Measurements from ENCODE around the gene REXO5.

Gene REXO5

DNA sequence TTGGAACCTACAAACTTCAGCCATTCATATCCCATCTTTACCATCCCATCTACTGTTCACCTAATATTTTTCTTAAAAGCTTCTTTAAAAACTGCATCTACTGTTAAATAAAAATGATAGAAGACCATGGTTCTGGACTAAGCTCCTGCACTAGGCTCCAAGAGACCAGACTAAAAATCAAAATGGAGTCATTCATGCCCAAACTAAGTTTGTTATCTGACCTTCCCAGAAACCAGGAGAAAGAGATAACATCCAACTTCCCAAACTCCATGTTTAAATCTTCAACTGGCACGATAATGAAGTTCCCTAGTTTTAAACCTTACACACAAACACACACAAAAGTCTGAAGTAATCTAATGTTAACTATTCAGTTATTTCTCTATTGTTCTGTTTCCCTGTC lies 80.0 kb downstream of the REXO5 start:
- DNase-seq = no peak
- in situ Hi-C loops (cut with HindIII; ENCODE audit: low pct_ligation_motif_present, low sequenced_read_pairs) = no loop called here
- peaks cover 5% of the 10 kb centered on the region for H3K36me3 ChIP-seq (replicated peaks)
- no peaks in the 10 kb centered on the region for H3K27me3 ChIP-seq (replicated peaks)
- H3K27ac ChIP-seq = no peak overlapping the region
- H3K4me3 ChIP-seq (ENCODE audit: low read depth, low read length) = no peak overlapping the region
- TF ChIP-seq, protein P1, sequence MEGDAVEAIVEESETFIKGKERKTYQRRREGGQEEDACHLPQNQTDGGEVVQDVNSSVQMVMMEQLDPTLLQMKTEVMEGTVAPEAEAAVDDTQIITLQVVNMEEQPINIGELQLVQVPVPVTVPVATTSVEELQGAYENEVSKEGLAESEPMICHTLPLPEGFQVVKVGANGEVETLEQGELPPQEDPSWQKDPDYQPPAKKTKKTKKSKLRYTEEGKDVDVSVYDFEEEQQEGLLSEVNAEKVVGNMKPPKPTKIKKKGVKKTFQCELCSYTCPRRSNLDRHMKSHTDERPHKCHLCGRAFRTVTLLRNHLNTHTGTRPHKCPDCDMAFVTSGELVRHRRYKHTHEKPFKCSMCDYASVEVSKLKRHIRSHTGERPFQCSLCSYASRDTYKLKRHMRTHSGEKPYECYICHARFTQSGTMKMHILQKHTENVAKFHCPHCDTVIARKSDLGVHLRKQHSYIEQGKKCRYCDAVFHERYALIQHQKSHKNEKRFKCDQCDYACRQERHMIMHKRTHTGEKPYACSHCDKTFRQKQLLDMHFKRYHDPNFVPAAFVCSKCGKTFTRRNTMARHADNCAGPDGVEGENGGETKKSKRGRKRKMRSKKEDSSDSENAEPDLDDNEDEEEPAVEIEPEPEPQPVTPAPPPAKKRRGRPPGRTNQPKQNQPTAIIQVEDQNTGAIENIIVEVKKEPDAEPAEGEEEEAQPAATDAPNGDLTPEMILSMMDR (IDR thresholded peaks at IDR 0.05; ENCODE audit: low read depth, low read length, missing control alignments) = no peak

DNA sequence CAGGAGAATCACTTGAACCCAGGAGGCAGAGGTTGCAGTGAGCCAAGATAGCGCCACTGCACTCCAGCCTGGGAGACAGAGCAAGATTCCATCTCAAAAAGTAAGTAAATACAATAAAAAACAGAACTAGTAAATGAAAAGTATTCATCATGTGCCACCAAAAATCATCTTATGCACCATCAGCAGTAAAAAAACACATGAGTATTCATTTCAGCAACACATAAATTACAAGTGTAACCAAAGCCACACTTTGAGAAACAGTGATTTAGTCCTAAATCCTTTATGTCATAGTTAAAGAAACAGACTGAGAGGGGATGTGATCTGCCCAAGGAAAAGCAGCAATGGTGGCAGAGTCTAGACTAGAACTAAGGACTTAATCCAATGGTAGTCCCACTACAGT lies 80.9 kb downstream of the REXO5 start:
- H3K27ac ChIP-seq = no peak overlapping the region
- TF ChIP-seq, protein P1 (IDR thresholded peaks at IDR 0.05; ENCODE audit: low read depth, low read length, missing control alignments) = no peak
- peaks cover 5% of the 10 kb centered on the region for H3K36me3 ChIP-seq (replicated peaks)
- H3K27me3 ChIP-seq (replicated peaks) = no peaks in the 10 kb centered on the region
- H3K4me3 ChIP-seq (ENCODE audit: low read depth, low read length) = no peak overlapping the region
- in situ Hi-C loops (cut with HindIII; ENCODE audit: low pct_ligation_motif_present, low sequenced_read_pairs) = no loop called here
- DNase-seq = no peak

DNA sequence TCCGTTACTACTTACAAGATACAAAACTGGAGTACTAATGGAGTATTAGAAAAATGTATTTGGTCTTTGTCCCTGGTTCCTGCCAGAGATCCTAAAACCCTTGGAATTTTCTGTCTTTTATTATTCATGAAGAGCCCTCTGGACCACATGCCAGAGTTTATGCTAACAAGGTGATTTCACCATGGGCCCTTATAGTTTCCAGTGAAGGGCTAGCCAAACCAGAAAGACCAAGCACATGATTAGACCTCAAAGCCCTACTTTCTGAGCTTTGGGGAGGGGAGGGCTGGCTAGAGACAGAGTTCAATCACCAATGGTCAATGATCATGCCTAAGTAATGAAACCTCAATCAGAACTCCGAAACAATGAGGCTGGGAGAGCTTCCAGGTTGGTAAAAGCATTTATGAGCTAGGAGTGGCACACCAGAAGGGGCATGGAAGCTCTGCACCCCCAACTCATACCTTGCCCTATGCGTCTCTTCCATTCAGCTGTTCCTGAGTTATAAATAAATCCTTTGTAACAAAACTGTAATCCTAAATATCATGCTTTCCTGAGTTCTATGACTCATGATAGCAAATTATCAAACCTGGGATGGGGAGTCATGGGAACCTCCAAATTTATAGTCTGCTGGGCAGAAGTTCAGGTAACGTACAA lies 83.4 kb downstream of the REXO5 start:
- peaks cover 7% of the 10 kb centered on the region for H3K36me3 ChIP-seq (replicated peaks)
- no peak overlapping the region for H3K4me3 ChIP-seq (ENCODE audit: low read depth, low read length)
- no peak overlapping the region for H3K27ac ChIP-seq
- DNase-seq = no peak
- H3K27me3 ChIP-seq (replicated peaks) = no peaks in the 10 kb centered on the region
- TF ChIP-seq, protein P1 (IDR thresholded peaks at IDR 0.05; ENCODE audit: low read depth, low read length, missing control alignments) = no peak
- in situ Hi-C loops (cut with HindIII; ENCODE audit: low pct_ligation_motif_present, low sequenced_read_pairs) = no loop called here

DNA sequence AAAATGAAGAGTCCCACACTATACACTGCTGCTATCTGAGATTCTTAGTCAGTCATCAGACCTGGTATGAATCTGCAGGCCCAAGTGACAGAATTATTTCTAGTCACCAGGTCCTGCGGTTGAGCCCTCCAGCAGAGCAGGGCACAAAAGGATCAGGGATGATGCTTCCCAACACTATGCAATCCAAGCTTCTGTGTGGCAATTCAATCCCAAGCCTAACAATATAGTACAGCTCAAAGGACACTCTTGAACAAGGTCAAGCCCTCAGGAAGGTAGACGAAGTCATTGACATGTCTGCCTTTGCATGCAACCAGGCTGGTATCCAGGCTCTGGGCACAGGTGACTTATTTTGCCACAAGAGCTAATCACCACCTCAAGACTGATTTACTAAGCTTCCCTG lies 88.1 kb downstream of the REXO5 start:
- H3K36me3 ChIP-seq (replicated peaks) = peaks cover 8% of the 10 kb centered on the region
- DNase-seq = no peak
- no peak overlapping the region for H3K4me3 ChIP-seq (ENCODE audit: low read depth, low read length)
- H3K27me3 ChIP-seq (replicated peaks) = no peaks in the 10 kb centered on the region
- in situ Hi-C loops (cut with HindIII; ENCODE audit: low pct_ligation_motif_present, low sequenced_read_pairs) = no loop called here
- H3K27ac ChIP-seq = no peak overlapping the region
- TF ChIP-seq, protein P1 (IDR thresholded peaks at IDR 0.05; ENCODE audit: low read depth, low read length, missing control alignments) = no peak

DNA sequence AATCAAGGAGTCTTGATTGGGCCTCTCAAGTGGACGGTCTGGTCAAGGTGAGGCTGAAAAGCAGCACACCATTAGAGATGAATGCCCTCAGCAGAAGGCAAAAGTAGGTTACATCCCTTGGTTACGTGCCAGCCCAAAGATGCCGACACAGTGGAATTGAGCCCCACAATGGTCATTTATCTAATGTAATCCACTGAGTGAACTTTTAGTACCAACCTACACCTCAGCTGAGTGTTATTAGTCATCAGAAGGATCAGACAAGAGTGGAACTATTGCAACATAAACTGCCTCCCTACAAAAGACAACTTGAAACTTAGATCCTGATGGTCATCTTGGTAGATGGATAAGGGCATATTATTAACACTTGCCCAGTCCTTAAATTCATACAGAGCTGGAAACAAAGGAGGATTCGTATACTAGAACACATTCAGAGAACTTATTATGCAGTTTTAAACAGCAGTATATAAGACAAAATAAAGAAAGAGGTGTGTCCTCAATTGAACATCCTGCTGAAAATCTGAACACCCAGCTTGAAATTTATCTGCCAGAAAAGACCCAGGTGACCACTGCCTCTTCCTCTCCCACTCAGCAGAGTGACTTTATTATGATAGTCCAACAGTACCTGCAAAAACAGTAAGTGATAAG lies 91.0 kb downstream of the REXO5 start:
- Histone ChIP-seq H3K4me3 (ENCODE audit: low read depth, low read length) (no peak overlapping the region), H3K27ac (peak overlapping the region; percentile 11), H3K27me3 (replicated peaks) (no peaks in the 10 kb centered on the region), H3K36me3 (replicated peaks) (peaks cover 8% of the 10 kb centered on the region)
- in situ Hi-C loops (cut with HindIII; ENCODE audit: low pct_ligation_motif_present, low sequenced_read_pairs) = no loop called here
- peak; percentile 36 for DNase-seq
- TF ChIP-seq, protein P1 (IDR thresholded peaks at IDR 0.05; ENCODE audit: low read depth, low read length, missing control alignments) = no peak
